ENCODE measurements around the gene TMCO6. TPM values are rescaled to one million over a fixed set of nuclear protein-coding genes. Genes with fewer than 3 reads are reported as not detected.

The TMCO6 gene
- total RNA-seq, result 10 to 100 TPM; 14.1 to 55.9 TPM
- 10 to 100 TPM; 12.6 to 23.3 TPM for polyA plus RNA-seq

DNA sequence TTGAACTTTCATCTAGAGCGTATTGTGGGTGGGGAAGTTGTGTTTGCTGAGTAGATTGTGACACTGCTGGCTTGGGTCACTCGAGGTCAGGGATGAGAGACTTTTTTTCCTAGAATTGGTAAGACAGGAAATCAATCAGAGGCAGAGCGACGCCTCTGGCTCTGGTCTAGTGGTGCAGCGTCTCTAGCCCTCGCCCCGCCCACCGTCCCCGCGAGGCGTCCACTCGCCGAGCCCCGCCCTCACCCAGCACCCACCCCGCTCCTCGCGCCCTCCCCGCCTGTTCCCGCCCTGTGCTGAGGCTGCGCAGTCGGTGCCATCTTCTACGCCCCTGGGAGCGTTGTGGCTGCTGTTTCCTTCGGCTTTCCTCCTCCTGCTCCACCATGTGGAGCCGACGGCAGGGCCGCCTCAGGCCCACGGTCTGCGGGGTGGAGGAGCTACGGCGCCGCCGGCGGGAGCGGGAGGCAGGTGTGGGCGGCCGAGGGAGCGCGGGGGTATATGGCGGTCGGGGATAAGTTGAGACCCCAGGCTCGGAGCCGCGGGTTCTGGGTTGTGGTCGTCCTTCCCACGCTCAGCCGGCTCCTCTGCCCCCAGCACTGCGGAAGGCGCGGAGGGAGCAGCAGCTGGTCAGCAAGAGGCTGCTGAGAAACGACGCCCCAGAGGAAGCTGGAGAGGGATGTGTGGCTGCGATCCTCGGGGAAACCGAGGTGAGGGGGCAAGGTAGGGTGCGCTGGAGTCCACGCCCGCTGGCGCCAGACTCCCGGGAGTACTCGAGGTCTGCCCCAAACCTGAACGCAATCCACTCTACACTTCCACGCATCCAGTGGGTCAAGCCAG, at the start of gene TMCO6:
Gene TMCO6, plus strand, starts transcription at position 304 of the 834 bp plus-strand sequence. Its CDS starts 77 bp downstream, at position 381.
- peak; percentile 97 for DNase-seq (ENCODE audit: low spot score)
- peak; percentile 16 for TF ChIP-seq HNF4G (IDR thresholded peaks at IDR 0.05)
- TF ChIP-seq EGR1 (IDR thresholded peaks at IDR 0.05; ENCODE audit: low read depth in 2 of 2), result peak in 1 of 2 donors; percentile 93
- no peak for TF ChIP-seq FOXA1 (IDR thresholded peaks at IDR 0.05)
- peak; percentile 93 for TF ChIP-seq NR2F2 (IDR thresholded peaks at IDR 0.05)
- TF ChIP-seq YY1 (IDR thresholded peaks at IDR 0.05), result peak; percentile 56
- TF ChIP-seq MAX (IDR thresholded peaks at IDR 0.05), result peak; percentile 94
- TF ChIP-seq RAD21 (IDR thresholded peaks at IDR 0.05), result peak; percentile 75 to 77
- TF ChIP-seq JUND (IDR thresholded peaks at IDR 0.05), result peak; percentile 76 to 93
- TF ChIP-seq GABPA (IDR thresholded peaks at IDR 0.05 in 1 of 2, conservative IDR thresholded peaks at IDR 0.05 in 1 of 2), result peak; percentile 42 to 78
- peak; percentile 77 to 82 for TF ChIP-seq HNF4A (conservative IDR thresholded peaks at IDR 0.05)
- peak; percentile 67 for TF ChIP-seq CTCF (IDR thresholded peaks at IDR 0.05; ENCODE audit: low read depth, low read length, missing input control)
- TF ChIP-seq, protein P1, sequence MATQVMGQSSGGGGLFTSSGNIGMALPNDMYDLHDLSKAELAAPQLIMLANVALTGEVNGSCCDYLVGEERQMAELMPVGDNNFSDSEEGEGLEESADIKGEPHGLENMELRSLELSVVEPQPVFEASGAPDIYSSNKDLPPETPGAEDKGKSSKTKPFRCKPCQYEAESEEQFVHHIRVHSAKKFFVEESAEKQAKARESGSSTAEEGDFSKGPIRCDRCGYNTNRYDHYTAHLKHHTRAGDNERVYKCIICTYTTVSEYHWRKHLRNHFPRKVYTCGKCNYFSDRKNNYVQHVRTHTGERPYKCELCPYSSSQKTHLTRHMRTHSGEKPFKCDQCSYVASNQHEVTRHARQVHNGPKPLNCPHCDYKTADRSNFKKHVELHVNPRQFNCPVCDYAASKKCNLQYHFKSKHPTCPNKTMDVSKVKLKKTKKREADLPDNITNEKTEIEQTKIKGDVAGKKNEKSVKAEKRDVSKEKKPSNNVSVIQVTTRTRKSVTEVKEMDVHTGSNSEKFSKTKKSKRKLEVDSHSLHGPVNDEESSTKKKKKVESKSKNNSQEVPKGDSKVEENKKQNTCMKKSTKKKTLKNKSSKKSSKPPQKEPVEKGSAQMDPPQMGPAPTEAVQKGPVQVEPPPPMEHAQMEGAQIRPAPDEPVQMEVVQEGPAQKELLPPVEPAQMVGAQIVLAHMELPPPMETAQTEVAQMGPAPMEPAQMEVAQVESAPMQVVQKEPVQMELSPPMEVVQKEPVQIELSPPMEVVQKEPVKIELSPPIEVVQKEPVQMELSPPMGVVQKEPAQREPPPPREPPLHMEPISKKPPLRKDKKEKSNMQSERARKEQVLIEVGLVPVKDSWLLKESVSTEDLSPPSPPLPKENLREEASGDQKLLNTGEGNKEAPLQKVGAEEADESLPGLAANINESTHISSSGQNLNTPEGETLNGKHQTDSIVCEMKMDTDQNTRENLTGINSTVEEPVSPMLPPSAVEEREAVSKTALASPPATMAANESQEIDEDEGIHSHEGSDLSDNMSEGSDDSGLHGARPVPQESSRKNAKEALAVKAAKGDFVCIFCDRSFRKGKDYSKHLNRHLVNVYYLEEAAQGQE (IDR thresholded peaks at IDR 0.05), result peak; percentile 65
- TF ChIP-seq, protein P2, sequence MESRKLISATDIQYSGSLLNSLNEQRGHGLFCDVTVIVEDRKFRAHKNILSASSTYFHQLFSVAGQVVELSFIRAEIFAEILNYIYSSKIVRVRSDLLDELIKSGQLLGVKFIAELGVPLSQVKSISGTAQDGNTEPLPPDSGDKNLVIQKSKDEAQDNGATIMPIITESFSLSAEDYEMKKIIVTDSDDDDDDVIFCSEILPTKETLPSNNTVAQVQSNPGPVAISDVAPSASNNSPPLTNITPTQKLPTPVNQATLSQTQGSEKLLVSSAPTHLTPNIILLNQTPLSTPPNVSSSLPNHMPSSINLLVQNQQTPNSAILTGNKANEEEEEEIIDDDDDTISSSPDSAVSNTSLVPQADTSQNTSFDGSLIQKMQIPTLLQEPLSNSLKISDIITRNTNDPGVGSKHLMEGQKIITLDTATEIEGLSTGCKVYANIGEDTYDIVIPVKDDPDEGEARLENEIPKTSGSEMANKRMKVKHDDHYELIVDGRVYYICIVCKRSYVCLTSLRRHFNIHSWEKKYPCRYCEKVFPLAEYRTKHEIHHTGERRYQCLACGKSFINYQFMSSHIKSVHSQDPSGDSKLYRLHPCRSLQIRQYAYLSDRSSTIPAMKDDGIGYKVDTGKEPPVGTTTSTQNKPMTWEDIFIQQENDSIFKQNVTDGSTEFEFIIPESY (IDR thresholded peaks at IDR 0.05), result peak; percentile 88
- TF ChIP-seq FOXA2 (IDR thresholded peaks at IDR 0.05), result peak; percentile 62
- peak; percentile 98 for TF ChIP-seq SP1 (IDR thresholded peaks at IDR 0.05)
- peak; percentile 29 for TF ChIP-seq TAF1 (conservative IDR thresholded peaks at IDR 0.05)
- TF ChIP-seq, protein P3, sequence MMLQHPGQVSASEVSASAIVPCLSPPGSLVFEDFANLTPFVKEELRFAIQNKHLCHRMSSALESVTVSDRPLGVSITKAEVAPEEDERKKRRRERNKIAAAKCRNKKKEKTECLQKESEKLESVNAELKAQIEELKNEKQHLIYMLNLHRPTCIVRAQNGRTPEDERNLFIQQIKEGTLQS (IDR thresholded peaks at IDR 0.05), result peak; percentile 73
- TF ChIP-seq RXRA (IDR thresholded peaks at IDR 0.05), result peak; percentile 98 to 99
- Histone ChIP-seq H3K4me3 (ENCODE audit: low read depth in 1 of 3, low read length in 3 of 3) (peak within 1 kb of the TSS; percentile 70 to 85 (median 71)), H3K9me3 (ENCODE audit: control insufficient read depth in 4 of 4, low read length in 3 of 4) (no peaks in the 10 kb centered on the region), H3K9ac (ENCODE audit: low read depth in 1 of 2, low read length in 2 of 2) (peak within 1 kb of the TSS; percentile 64 to 70), H3K4me1 (ENCODE audit: control insufficient read depth in 4 of 4, insufficient read depth in 4 of 4, low read length in 3 of 4) (peaks cover 0 to 38% (median 24%) of the 10 kb centered on the region in 4 donors), H3K27ac (ENCODE audit: low read depth in 1 of 2, low read length in 2 of 2) (peak within 1 kb of the TSS; percentile 81 to 82), H3K27me3 (ENCODE audit: control insufficient read depth in 4 of 4, insufficient read depth in 4 of 4, low read length in 3 of 4) (no peaks in the 10 kb centered on the region), H3K36me3 (ENCODE audit: control insufficient read depth in 4 of 4, insufficient read depth in 3 of 4, low read depth in 1 of 4, low read length in 3 of 4) (peaks cover 0 to 12% (median 8%) of the 10 kb centered on the region in 4 donors)
- WGBS, result under 1% methylated on average over 63 of the region's 63 CpGs

Data from liver (tissue), 9 donors.